Smooth muscle cell (in vitro differentiated cells): ENCODE data around the gene USP3. TPM values are rescaled to one million over a fixed set of nuclear protein-coding genes. Genes with fewer than 3 reads are reported as not detected.

ENCODE experiments used
- DNase-seq: peaks from one replicate; lab custom pipeline; 2025; ENCODE audit not compliant: unreplicated experiment; lab: John Stamatoyannopoulos, UW
- H2AFZ ChIP-seq: fragments of 200-600 bp; sonication (generic); 2 replicates; pipeline ENCODE4 v1.6.0; 2016; ENCODE audit warnings: antibody characterized with exemption, low read depth, mild to moderate bottlenecking
- H3F3A ChIP-seq: fragments of 200-600 bp; sonication (generic); 2 replicates; pipeline ENCODE4 v1.6.0; 2017; ENCODE audit warnings: antibody characterized with exemption, low read depth
- H3K27ac ChIP-seq: fragments of 200-600 bp; sonication (generic); 2 replicates; pipeline ENCODE4 v1.5.1; 2016; ENCODE audit warnings: low read depth, mild to moderate bottlenecking
- H3K27me3 ChIP-seq: fragments of 200-600 bp; sonication (generic); 2 replicates; pipeline ENCODE4 v1.6.1; 2016; ENCODE audit warnings: low read depth, mild to moderate bottlenecking
- H3K36me3 ChIP-seq: fragments of 200-600 bp; sonication (generic); 2 replicates; pipeline ENCODE4 v1.5.1; 2016; ENCODE audit warnings: low read depth
- H3K4me1 ChIP-seq: fragments of 200-600 bp; sonication (generic); 2 replicates; pipeline ENCODE4 v1.5.1; 2016; ENCODE audit warnings: low read depth
- H3K4me2 ChIP-seq: fragments of 200-600 bp; sonication (generic); 2 replicates; pipeline ENCODE4 v1.6.0; 2016; ENCODE audit warnings: mild to moderate bottlenecking
- H3K4me3 ChIP-seq: fragments of 200-600 bp; sonication (generic); 2 replicates; pipeline ENCODE4 v1.5.1; 2016; ENCODE audit warnings: mild to moderate bottlenecking
- H3K79me2 ChIP-seq: fragments of 200-600 bp; sonication (generic); 2 replicates; pipeline ENCODE4 v1.6.0; 2016; ENCODE audit warnings: low read depth, mild to moderate bottlenecking
- H3K9ac ChIP-seq: fragments of 200-600 bp; sonication (generic); 2 replicates; pipeline ENCODE4 v1.6.0; 2016; ENCODE audit warnings: low read depth
- H3K9me3 ChIP-seq: fragments of 200-600 bp; sonication (generic); replicated peaks from 2 replicates; pipeline ENCODE4 v1.5.1; 2016; ENCODE audit warnings: low read depth
- H4K20me1 ChIP-seq: fragments of 200-600 bp; sonication (generic); 2 replicates; pipeline ENCODE4 v1.6.0; 2016; ENCODE audit warnings: low read depth
- CTCF ChIP-seq: fragments of 200-600 bp; sonication (generic); IDR thresholded peaks from 2 replicates; pipeline ENCODE4 v1.5.1; 2017; ENCODE audit warnings: borderline replicate concordance, mild to moderate bottlenecking, antibody characterized with exemption; ENCODE audit not compliant: insufficient read depth, poor library complexity, severe bottlenecking
- WGBS: methylation state at CpG from one replicate; pipeline ENCODE4 v1.1.7; 2016; ENCODE audit warnings: low lambda C conversion rate; 5-methylcytosine and 5-hydroxymethylcytosine counted together
- polyA plus RNA-seq: library from polyadenylated mRNA; unstranded; fragments of >200 nt; fragmentation: Nextera tagmentation; extraction: Ambion mirVana; gene quantifications from 2 replicates; pipeline ENCODE4 v1.2.1, GENCODE V29; 2016
- total RNA-seq: library from RNA; depleted of rRNA; stranded (reverse); fragments of >200 nt; gene quantifications from 2 replicates; pipeline ENCODE4 v1.2.3, GENCODE V29; 2014

Gene USP3
- total and polyA plus RNA-seq, 2 experiments from 2014 or later = 17.1 to 26.2 TPM

DNA sequence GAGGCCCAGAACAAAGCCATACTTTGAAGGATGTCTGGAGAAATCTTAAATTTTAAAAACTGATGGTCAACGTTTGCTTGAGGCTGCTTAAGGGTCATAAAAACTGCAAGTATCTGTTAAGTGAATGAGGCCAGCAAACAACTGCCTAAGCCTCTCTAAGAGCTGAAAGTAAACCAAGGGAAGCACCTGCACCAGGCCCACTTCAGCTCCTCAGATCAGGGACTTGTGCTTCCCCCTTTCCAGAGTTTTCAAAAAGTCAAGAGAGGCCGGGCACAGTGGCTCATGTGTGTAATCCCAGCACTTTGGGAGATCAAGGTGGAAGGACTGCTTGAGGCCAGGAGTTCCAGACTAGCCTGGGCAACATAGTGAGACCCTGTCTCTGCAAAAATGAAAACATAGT is 101.9 kb downstream of the USP3 start:
- TF ChIP-seq CTCF = no peak
- WGBS = 92% methylated on average over 2 of the region's 2 CpGs
- H3K27ac ChIP-seq = no peak overlapping the region

GRCh38 chr15:63608989-63609388 is 104.6 kb downstream of the USP3 start:
- WGBS = 99% methylated on average over 15 of the region's 15 CpGs
- Histone ChIP-seq H3K9me3 (no peaks in the 10 kb centered on the region), H3F3A (peaks cover 24% of the 10 kb centered on the region), H3K36me3 (no peaks in the 10 kb centered on the region), H3K9ac (no peak overlapping the region), H2AFZ (no peak overlapping the region), H3K4me3 (no peak overlapping the region), H3K4me1 (peaks cover 12% of the 10 kb centered on the region), H3K27ac (no peak overlapping the region), H3K79me2 (no peaks in the 10 kb centered on the region), H4K20me1 (peaks cover 71% of the 10 kb centered on the region), H3K27me3 (peaks cover 40% of the 10 kb centered on the region), H3K4me2 (no peak overlapping the region)
- TF ChIP-seq CTCF = no peak
- no peak for DNase-seq

More for the DNA sequence above, 101.9 kb downstream of the USP3 start:
- Histone ChIP-seq H3K27me3 (peaks cover 54% of the 10 kb centered on the region), H3K9ac (no peak overlapping the region), H4K20me1 (peaks cover 56% of the 10 kb centered on the region), H3K79me2 (no peaks in the 10 kb centered on the region), H3K9me3 (no peaks in the 10 kb centered on the region), H3K4me1 (peaks cover 17% of the 10 kb centered on the region), H3K36me3 (no peaks in the 10 kb centered on the region), H3F3A (peaks cover 9% of the 10 kb centered on the region), H3K4me2 (no peak overlapping the region), H3K4me3 (no peak overlapping the region), H2AFZ (no peak overlapping the region)
- DNase-seq = no peak

- Histone ChIP-seq H3K4me3 (no peak overlapping the region), H3K27ac (no peak overlapping the region), H3K9ac (no peak overlapping the region), H3K79me2 (no peaks in the 10 kb centered on the region), H3K9me3 (no peaks in the 10 kb centered on the region), H4K20me1 (peaks cover 73% of the 10 kb centered on the region), H3K36me3 (no peaks in the 10 kb centered on the region), H3K4me2 (no peak overlapping the region), H3K4me1 (peaks cover 12% of the 10 kb centered on the region), H3F3A (peaks cover 24% of the 10 kb centered on the region), H2AFZ (no peak overlapping the region), H3K27me3 (peaks cover 36% of the 10 kb centered on the region)
- no peak for DNase-seq
- no peak for TF ChIP-seq CTCF
- 94% methylated on average over 6 of the region's 6 CpGs for WGBS
Measured at GRCh38 chr15:63609448-63609847, 105.1 kb downstream of the USP3 start.

- H3K36me3 ChIP-seq = peaks cover 8% of the 10 kb centered on the region
- peaks cover 36% of the 10 kb centered on the region for H3K27me3 ChIP-seq
- H3K9ac ChIP-seq = no peak overlapping the region
- DNase-seq = peak; percentile 34
- peak overlapping the region; percentile 34 for H3K4me2 ChIP-seq
- H3K9me3 ChIP-seq = no peaks in the 10 kb centered on the region
- H3K79me2 ChIP-seq = no peaks in the 10 kb centered on the region
- TF ChIP-seq CTCF = peak; percentile 59
- peaks cover 73% of the 10 kb centered on the region for H4K20me1 ChIP-seq
- no peak overlapping the region for H3K4me3 ChIP-seq
- H3K27ac ChIP-seq = peak overlapping the region; percentile 15
- no peak overlapping the region for H2AFZ ChIP-seq
- 9% methylated on average over 6 of the region's 6 CpGs for WGBS
- H3K4me1 ChIP-seq = peaks cover 12% of the 10 kb centered on the region
- H3F3A ChIP-seq = peaks cover 24% of the 10 kb centered on the region
Measured at GRCh38 chr15:63610209-63610841, 105.9 kb downstream of the USP3 start.
